Smooth muscle cell (in vitro differentiated cells): Measurements from ENCODE around the gene PTPRD. TPM values are rescaled to one million over a fixed set of nuclear protein-coding genes. Genes with fewer than 3 reads are reported as not detected.

Experiments
- DNase-seq: peaks from one replicate; lab custom pipeline; 2025; ENCODE audit not compliant: unreplicated experiment; lab: John Stamatoyannopoulos, UW
- H2AFZ ChIP-seq: fragments of 200-600 bp; sonication (generic); 2 replicates; pipeline ENCODE4 v1.6.0; 2016; ENCODE audit warnings: antibody characterized with exemption, low read depth, mild to moderate bottlenecking
- H3F3A ChIP-seq: fragments of 200-600 bp; sonication (generic); 2 replicates; pipeline ENCODE4 v1.6.0; 2017; ENCODE audit warnings: antibody characterized with exemption, low read depth
- H3K27ac ChIP-seq: fragments of 200-600 bp; sonication (generic); 2 replicates; pipeline ENCODE4 v1.5.1; 2016; ENCODE audit warnings: low read depth, mild to moderate bottlenecking
- H3K27me3 ChIP-seq: fragments of 200-600 bp; sonication (generic); 2 replicates; pipeline ENCODE4 v1.6.1; 2016; ENCODE audit warnings: low read depth, mild to moderate bottlenecking
- H3K36me3 ChIP-seq: fragments of 200-600 bp; sonication (generic); 2 replicates; pipeline ENCODE4 v1.5.1; 2016; ENCODE audit warnings: low read depth
- H3K4me1 ChIP-seq: fragments of 200-600 bp; sonication (generic); 2 replicates; pipeline ENCODE4 v1.5.1; 2016; ENCODE audit warnings: low read depth
- H3K4me2 ChIP-seq: fragments of 200-600 bp; sonication (generic); 2 replicates; pipeline ENCODE4 v1.6.0; 2016; ENCODE audit warnings: mild to moderate bottlenecking
- H3K4me3 ChIP-seq: fragments of 200-600 bp; sonication (generic); 2 replicates; pipeline ENCODE4 v1.5.1; 2016; ENCODE audit warnings: mild to moderate bottlenecking
- H3K79me2 ChIP-seq: fragments of 200-600 bp; sonication (generic); 2 replicates; pipeline ENCODE4 v1.6.0; 2016; ENCODE audit warnings: low read depth, mild to moderate bottlenecking
- H3K9ac ChIP-seq: fragments of 200-600 bp; sonication (generic); 2 replicates; pipeline ENCODE4 v1.6.0; 2016; ENCODE audit warnings: low read depth
- H3K9me3 ChIP-seq: fragments of 200-600 bp; sonication (generic); replicated peaks from 2 replicates; pipeline ENCODE4 v1.5.1; 2016; ENCODE audit warnings: low read depth
- H4K20me1 ChIP-seq: fragments of 200-600 bp; sonication (generic); 2 replicates; pipeline ENCODE4 v1.6.0; 2016; ENCODE audit warnings: low read depth
- WGBS: methylation state at CpG from one replicate; pipeline ENCODE4 v1.1.7; 2016; ENCODE audit warnings: low lambda C conversion rate; 5-methylcytosine and 5-hydroxymethylcytosine counted together
- polyA plus RNA-seq: library from polyadenylated mRNA; unstranded; fragments of >200 nt; fragmentation: Nextera tagmentation; extraction: Ambion mirVana; gene quantifications from 2 replicates; pipeline ENCODE4 v1.2.1, GENCODE V29; 2016
- small RNA-seq: library from RNA; depleted of rRNA; stranded (forward); fragments of <200 nt; gene quantifications from one replicate; pipeline ENCODE3, GENCODE V24; 2014
- total RNA-seq: library from RNA; depleted of rRNA; stranded (reverse); fragments of >200 nt; gene quantifications from 2 replicates; pipeline ENCODE4 v1.2.3, GENCODE V29; 2014
- TF ChIP-seq, protein P1 (sequence below): fragments of 200-600 bp; sonication (generic); IDR thresholded peaks from 2 replicates; pipeline ENCODE4 v1.5.1; 2017; ENCODE audit warnings: borderline replicate concordance, mild to moderate bottlenecking, antibody characterized with exemption; ENCODE audit not compliant: insufficient read depth, poor library complexity, severe bottlenecking

Gene PTPRD
- total and polyA plus RNA-seq, 2 experiments from 2014 or later = 6.5 to 61.0 TPM

DNA sequence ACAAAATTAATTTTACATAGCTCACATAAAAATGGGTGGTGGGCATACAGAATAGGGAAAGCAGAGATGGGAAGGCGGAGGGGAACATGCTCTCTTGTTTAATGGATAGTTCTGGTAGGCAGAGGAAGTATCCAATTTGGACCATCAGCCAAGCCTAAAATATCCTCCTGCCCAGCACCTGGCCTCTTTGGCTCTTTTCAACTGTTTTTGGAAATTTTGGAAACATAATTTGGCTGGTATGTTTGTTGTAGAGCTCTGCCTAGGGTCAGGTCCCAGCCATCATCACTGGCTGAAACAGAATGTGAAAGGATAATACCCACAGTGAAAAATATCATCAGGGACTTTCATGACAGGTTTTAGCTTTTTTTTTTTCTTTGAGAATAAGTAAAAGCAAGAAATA is 2345.9 kb downstream of the PTPRD start:
- Histone ChIP-seq H3K27ac (no peak overlapping the region), H2AFZ (no peak overlapping the region), H3K4me1 (peaks cover 3% of the 10 kb centered on the region), H3K9ac (no peak overlapping the region), H3K79me2 (no peaks in the 10 kb centered on the region), H3F3A (no peaks in the 10 kb centered on the region), H3K36me3 (no peaks in the 10 kb centered on the region), H4K20me1 (no peaks in the 10 kb centered on the region), H3K4me3 (no peak overlapping the region), H3K4me2 (no peak overlapping the region), H3K27me3 (no peaks in the 10 kb centered on the region), H3K9me3 (no peaks in the 10 kb centered on the region)
- TF ChIP-seq, protein P1, sequence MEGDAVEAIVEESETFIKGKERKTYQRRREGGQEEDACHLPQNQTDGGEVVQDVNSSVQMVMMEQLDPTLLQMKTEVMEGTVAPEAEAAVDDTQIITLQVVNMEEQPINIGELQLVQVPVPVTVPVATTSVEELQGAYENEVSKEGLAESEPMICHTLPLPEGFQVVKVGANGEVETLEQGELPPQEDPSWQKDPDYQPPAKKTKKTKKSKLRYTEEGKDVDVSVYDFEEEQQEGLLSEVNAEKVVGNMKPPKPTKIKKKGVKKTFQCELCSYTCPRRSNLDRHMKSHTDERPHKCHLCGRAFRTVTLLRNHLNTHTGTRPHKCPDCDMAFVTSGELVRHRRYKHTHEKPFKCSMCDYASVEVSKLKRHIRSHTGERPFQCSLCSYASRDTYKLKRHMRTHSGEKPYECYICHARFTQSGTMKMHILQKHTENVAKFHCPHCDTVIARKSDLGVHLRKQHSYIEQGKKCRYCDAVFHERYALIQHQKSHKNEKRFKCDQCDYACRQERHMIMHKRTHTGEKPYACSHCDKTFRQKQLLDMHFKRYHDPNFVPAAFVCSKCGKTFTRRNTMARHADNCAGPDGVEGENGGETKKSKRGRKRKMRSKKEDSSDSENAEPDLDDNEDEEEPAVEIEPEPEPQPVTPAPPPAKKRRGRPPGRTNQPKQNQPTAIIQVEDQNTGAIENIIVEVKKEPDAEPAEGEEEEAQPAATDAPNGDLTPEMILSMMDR = no peak
- 100% methylated on average over 1 of the region's 1 CpG for WGBS
- no peak for DNase-seq

DNA sequence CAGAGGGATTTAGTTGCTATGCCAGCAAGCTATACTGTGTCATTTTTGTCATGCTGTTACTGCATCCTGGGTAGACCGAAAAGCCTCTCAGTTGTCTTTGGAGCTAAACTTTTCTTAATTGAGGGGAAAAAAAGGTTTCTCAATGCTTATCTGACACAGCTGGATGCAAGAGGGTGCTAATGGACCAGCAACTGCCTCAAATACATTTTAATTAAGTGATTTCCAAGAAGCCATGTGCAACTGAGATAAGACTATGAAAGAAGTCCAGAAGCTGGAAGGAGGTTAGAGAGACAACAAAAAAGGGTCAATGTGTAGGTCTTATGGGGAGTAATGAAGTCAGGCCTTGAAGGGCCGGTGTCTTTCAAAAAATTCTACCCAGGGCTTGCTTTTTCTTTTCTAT is 2347.5 kb downstream of the PTPRD start:
- no peaks in the 10 kb centered on the region for H3K79me2 ChIP-seq
- peaks cover 3% of the 10 kb centered on the region for H3K4me1 ChIP-seq
- H2AFZ ChIP-seq = no peak overlapping the region
- WGBS = 85% methylated on average over 2 of the region's 2 CpGs
- no peak overlapping the region for H3K27ac ChIP-seq
- H3K4me2 ChIP-seq = no peak overlapping the region
- no peaks in the 10 kb centered on the region for H4K20me1 ChIP-seq
- no peaks in the 10 kb centered on the region for H3F3A ChIP-seq
- DNase-seq = no peak
- TF ChIP-seq, protein P1 = no peak
- H3K36me3 ChIP-seq = no peaks in the 10 kb centered on the region
- H3K27me3 ChIP-seq = no peaks in the 10 kb centered on the region
- no peak overlapping the region for H3K4me3 ChIP-seq
- no peaks in the 10 kb centered on the region for H3K9me3 ChIP-seq
- H3K9ac ChIP-seq = no peak overlapping the region

Small RNA genes lying within 50 kb of the gene (small RNA-seq; reads per million reads assigned to genes)
- not detected for gene AL135790.2
- gene RNU7-185P = not detected
